Neural progenitor cell (in vitro differentiated cells): ENCODE data around the gene MFSD8. TPM values are rescaled to one million over a fixed set of nuclear protein-coding genes. Genes with fewer than 3 reads are reported as not detected.
A peak's percentile ranks its signal among the peaks of the same experiment; 100 is the strongest.
"Not testable (repeated sequence)": the region's sequence is repeated elsewhere in the genome, so short reads cannot be mapped to it uniquely, and the experiment has no call there.

ENCODE experiments used
- DNase-seq: peaks from one replicate; pipeline ENCODE4 v3.0.0-alpha.2; 2016; ENCODE audit warnings: low spot score
- H2AFZ ChIP-seq: fragments of 200-600 bp; sonication (generic); replicated peaks from 2 replicates; pipeline ENCODE4 v1.6.1; 2016; ENCODE audit warnings: antibody characterized with exemption
- H3F3A ChIP-seq: fragments of 200-600 bp; sonication (generic); 2 replicates; pipeline ENCODE4 v1.6.1; 2016; ENCODE audit warnings: antibody characterized with exemption, low read depth
- H3K27ac ChIP-seq: fragments of 200-600 bp; sonication (generic); 2 replicates; pipeline ENCODE4 v1.5.1; 2016; ENCODE audit warnings: mild to moderate bottlenecking
- H3K27me3 ChIP-seq: fragments of 200-600 bp; sonication (generic); 2 replicates; pipeline ENCODE4 v1.6.1; 2016; ENCODE audit warnings: mild to moderate bottlenecking, moderate library complexity
- H3K36me3 ChIP-seq: fragments of 200-600 bp; sonication (generic); 2 replicates; pipeline ENCODE4 v1.5.1; 2016
- H3K4me1 ChIP-seq: fragments of 200-600 bp; sonication (generic); 2 replicates; pipeline ENCODE4 v1.6.1; 2016; ENCODE audit warnings: mixed run types
- H3K4me2 ChIP-seq: fragments of 200-600 bp; sonication (generic); 2 replicates; pipeline ENCODE4 v1.6.1; 2016
- H3K4me3 ChIP-seq: fragments of 200-600 bp; sonication (generic); 2 replicates; pipeline ENCODE4 v1.5.1; 2016
- H3K79me2 ChIP-seq: fragments of 200-600 bp; sonication (generic); 2 replicates; pipeline ENCODE4 v1.6.1; 2016; ENCODE audit warnings: low read depth
- H3K9ac ChIP-seq: fragments of 200-600 bp; sonication (generic); 2 replicates; pipeline ENCODE4 v1.6.1; 2016
- H3K9me3 ChIP-seq: fragments of 200-600 bp; sonication (generic); 2 replicates; pipeline ENCODE4 v1.5.1; 2016; ENCODE audit warnings: low read depth
- H4K20me1 ChIP-seq: fragments of 200-600 bp; sonication (generic); 2 replicates; pipeline ENCODE4 v1.6.1; 2016; ENCODE audit warnings: low read depth
- H3K27ac Mint-ChIP-seq: 3 replicates; pipeline ENCODE4 v1.8.0; 2021; ENCODE audit warnings: mixed read lengths
- H3K27me3 Mint-ChIP-seq: 2 replicates; pipeline ENCODE4 v1.8.0; 2022; ENCODE audit warnings: low read depth, mild to moderate bottlenecking, inconsistent platforms, moderate library complexity, mixed read lengths; ENCODE audit not compliant: insufficient read depth
- H3K36me3 Mint-ChIP-seq: 3 replicates; pipeline ENCODE4 v1.8.0; 2021; ENCODE audit warnings: mixed read lengths
- H3K4me1 Mint-ChIP-seq: 3 replicates; pipeline ENCODE4 v1.8.0; 2021; ENCODE audit warnings: mixed read lengths
- H3K4me3 Mint-ChIP-seq: 3 replicates; pipeline ENCODE4 v1.8.0; 2021; ENCODE audit warnings: mild to moderate bottlenecking, moderate library complexity, mixed read lengths
- H3K9me3 Mint-ChIP-seq: 3 replicates; pipeline ENCODE4 v1.8.0; 2020; ENCODE audit warnings: mixed read lengths
- CTCF ChIP-seq: fragments of 200-600 bp; sonication (generic); IDR thresholded peaks from 2 replicates; pipeline ENCODE4 v1.5.1; 2017; ENCODE audit warnings: antibody characterized with exemption, mild to moderate bottlenecking
- EZH2 ChIP-seq: fragments of 200-600 bp; sonication (generic); IDR thresholded peaks from 2 replicates; pipeline ENCODE4 v1.6.1; 2017; ENCODE audit warnings: antibody characterized with exemption, mild to moderate bottlenecking, moderate library complexity
- EZH2phosphoT487 ChIP-seq: fragments of 200-600 bp; sonication (generic); IDR thresholded peaks from 2 replicates; pipeline ENCODE4 v1.6.1; 2017; ENCODE audit warnings: antibody characterized with exemption
- total RNA-seq: library from RNA; depleted of rRNA; stranded (reverse); fragments of >200 nt; gene quantifications from 2 replicates; pipeline ENCODE4 v1.2.3, GENCODE V29; 2015; ENCODE audit warnings: low replicate concordance

MFSD8 gene
- total RNA-seq, 1 donor from 2014 or later, result 46.7 TPM

DNA sequence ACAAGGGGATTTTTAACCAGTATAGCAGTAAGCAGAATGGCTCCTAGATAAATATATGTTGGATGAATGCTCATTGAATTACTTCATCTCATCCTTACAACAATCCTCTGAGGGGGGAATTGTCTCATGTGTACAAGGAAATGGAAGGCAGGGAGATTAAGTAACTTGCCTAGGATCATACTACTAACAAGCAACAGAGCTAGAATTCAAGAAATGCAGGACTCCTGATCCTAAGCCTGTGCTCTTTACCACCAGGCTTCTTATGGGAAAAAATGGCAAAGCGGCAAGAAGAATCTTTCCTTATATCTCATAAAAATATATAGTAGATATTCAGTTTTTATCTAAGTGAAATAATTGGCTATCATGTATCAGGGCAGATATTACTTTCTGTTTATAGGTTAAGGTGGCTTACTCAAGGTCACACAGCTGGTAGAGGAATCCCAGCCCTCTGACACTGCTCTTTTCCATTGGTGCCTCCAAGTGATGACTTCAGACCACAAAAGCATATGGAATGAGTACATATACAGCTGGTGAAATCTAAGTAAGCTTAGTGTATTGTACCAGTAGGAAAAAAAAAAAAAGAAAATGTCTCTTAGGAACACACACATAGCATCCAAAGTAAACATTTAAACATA lies 2.3 kb upstream of the MFSD8 start:
- H2AFZ ChIP-seq, result no peak overlapping the region
- Mint-ChIP-seq H3K9me3 (no peaks in the 10 kb centered on the region), H3K27ac (no peak overlapping the region), H3K36me3 (peaks cover 10% of the 10 kb centered on the region), H3K27me3 (peaks cover 2% of the 10 kb centered on the region), H3K4me3 (peak overlapping the region; percentile 61), H3K4me1 (peaks cover 21% of the 10 kb centered on the region)
- H4K20me1 ChIP-seq, result no peaks in the 10 kb centered on the region
- peaks cover 15% of the 10 kb centered on the region for H3F3A ChIP-seq
- no peak overlapping the region for H3K27ac ChIP-seq
- no peaks in the 10 kb centered on the region for H3K27me3 ChIP-seq
- no peak overlapping the region for H3K9ac ChIP-seq
- no peak overlapping the region for H3K4me3 ChIP-seq
- H3K4me1 ChIP-seq, result no peaks in the 10 kb centered on the region
- TF ChIP-seq EZH2phosphoT487 (no peak), EZH2 (no peak), CTCF (no peak)
- H3K9me3 ChIP-seq, result no peaks in the 10 kb centered on the region
- H3K4me2 ChIP-seq, result no peak overlapping the region
- peaks cover 80% of the 10 kb centered on the region for H3K79me2 ChIP-seq
- H3K36me3 ChIP-seq, result no peaks in the 10 kb centered on the region
- DNase-seq, result no peak

DNA sequence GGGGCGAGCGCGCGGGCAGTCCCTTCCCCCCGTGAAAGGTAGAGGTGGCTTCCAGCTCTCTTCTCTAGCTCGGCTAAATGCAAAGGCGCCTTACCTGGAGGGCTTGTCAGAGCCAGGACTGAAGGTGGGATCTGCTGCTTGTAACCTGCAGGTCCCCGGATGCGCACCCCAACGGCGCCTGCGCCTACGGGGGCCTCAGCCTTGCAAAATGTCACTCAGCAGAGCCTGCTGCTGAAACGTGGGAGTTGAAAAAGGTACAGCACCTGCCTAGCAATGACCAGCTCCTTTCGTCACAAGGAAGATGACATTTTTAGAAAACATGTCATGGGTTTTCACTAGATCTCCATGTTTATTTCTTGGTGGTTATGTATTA lies 816 bp upstream of the MFSD8 start:
- no peak for TF ChIP-seq EZH2
- TF ChIP-seq EZH2phosphoT487, result no peak
- H3K4me3 ChIP-seq, result peak overlapping the region; percentile 85
- H3F3A ChIP-seq, result peaks cover 15% of the 10 kb centered on the region
- peak overlapping the region; percentile 98 for H3K27ac Mint-ChIP-seq
- peaks cover 2% of the 10 kb centered on the region for H3K27me3 Mint-ChIP-seq
- DNase-seq, result no peak
- H3K4me3 Mint-ChIP-seq, result peak overlapping the region; percentile 98
- H3K4me2 ChIP-seq, result peak overlapping the region; percentile 88
- H3K36me3 Mint-ChIP-seq, result peaks cover 13% of the 10 kb centered on the region
- H2AFZ ChIP-seq, result peak overlapping the region; percentile 89
- H3K4me1 Mint-ChIP-seq, result peaks cover 21% of the 10 kb centered on the region
- peaks cover 81% of the 10 kb centered on the region for H3K79me2 ChIP-seq
- no peaks in the 10 kb centered on the region for H3K4me1 ChIP-seq
- no peaks in the 10 kb centered on the region for H3K9me3 Mint-ChIP-seq
- H4K20me1 ChIP-seq, result no peaks in the 10 kb centered on the region
- H3K9me3 ChIP-seq, result no peaks in the 10 kb centered on the region
- peak overlapping the region; percentile 57 for H3K9ac ChIP-seq
- H3K27me3 ChIP-seq, result no peaks in the 10 kb centered on the region
- no peaks in the 10 kb centered on the region for H3K36me3 ChIP-seq
- peak overlapping the region; percentile 81 for H3K27ac ChIP-seq

DNA sequence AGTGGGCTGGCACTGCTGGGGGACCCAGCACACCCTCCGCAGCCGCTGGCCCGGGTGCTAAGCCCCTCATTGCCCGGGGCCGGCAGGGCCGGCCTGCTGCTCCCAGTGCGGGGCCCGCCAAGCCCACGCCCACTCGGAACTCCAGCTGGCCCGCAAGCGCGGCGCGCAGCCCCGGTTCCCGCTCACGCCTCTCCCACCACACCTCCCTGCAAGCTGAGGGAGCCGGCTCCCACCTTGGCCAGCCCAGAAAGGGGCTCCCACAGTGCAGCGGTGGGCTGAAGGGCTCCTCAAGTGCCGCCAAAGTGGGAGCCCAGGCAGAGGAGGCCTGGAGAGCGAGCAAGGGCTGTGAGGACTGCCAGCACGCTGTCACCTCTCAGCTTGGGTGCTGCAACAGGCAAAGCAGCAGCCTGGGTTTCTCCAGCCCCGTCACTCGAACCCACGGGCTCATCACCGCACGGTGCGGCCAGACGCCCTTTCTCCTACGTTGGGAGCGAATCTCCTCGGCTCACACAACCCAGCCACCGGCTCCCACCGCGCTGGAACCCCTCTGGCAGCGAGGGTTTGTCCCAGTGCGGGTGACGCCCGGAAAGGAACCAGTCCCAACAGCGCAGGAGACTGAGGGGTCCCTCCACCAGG lies 429 bp downstream of the MFSD8 start:
- H3K9ac ChIP-seq, result peak overlapping the region; percentile 82
- peaks cover 21% of the 10 kb centered on the region for H3K4me1 Mint-ChIP-seq
- peak overlapping the region; percentile 98 for H3K27ac Mint-ChIP-seq
- not testable (repeated sequence) for H3K27me3 Mint-ChIP-seq, H4K20me1 ChIP-seq, H3K9me3 ChIP-seq, H3K9me3 Mint-ChIP-seq, H3K4me1 ChIP-seq, H3K36me3 ChIP-seq, H3K27me3 ChIP-seq
- DNase-seq, result peak; percentile 2
- peak overlapping the region; percentile 88 for H3K4me2 ChIP-seq
- H3K36me3 Mint-ChIP-seq, result peaks cover 13% of the 10 kb centered on the region
- peak overlapping the region; percentile 64 for H3K27ac ChIP-seq
- peak overlapping the region; percentile 98 for H3K4me3 Mint-ChIP-seq
- H3K79me2 ChIP-seq, result peaks cover 84% of the 10 kb centered on the region
- peak overlapping the region; percentile 85 for H3K4me3 ChIP-seq
- peak overlapping the region; percentile 89 for H2AFZ ChIP-seq
- peaks cover 15% of the 10 kb centered on the region for H3F3A ChIP-seq

- H2AFZ ChIP-seq, H3K27me3 ChIP-seq, H3K27me3 Mint-ChIP-seq, H3K4me1 ChIP-seq, H3K27ac ChIP-seq, H3K9me3 ChIP-seq, H3K9me3 Mint-ChIP-seq, H3K36me3 ChIP-seq, H4K20me1 ChIP-seq, DNase-seq: not testable (repeated sequence)
- H3K27ac Mint-ChIP-seq, result peak overlapping the region; percentile 60
- H3K36me3 Mint-ChIP-seq, result peaks cover 13% of the 10 kb centered on the region
- Histone ChIP-seq H3F3A (peaks cover 15% of the 10 kb centered on the region), H3K4me3 (peak overlapping the region; percentile 85), H3K9ac (peak overlapping the region; percentile 82), H3K79me2 (peaks cover 79% of the 10 kb centered on the region), H3K4me2 (peak overlapping the region; percentile 88)
- H3K4me1 Mint-ChIP-seq, result peaks cover 21% of the 10 kb centered on the region
- peak overlapping the region; percentile 86 for H3K4me3 Mint-ChIP-seq
Measured at GRCh38 chr4:127963633-127964398, 1.2 kb downstream of the MFSD8 start.
